ENCODE results near the gene USHBP1.

Gene USHBP1

DNA sequence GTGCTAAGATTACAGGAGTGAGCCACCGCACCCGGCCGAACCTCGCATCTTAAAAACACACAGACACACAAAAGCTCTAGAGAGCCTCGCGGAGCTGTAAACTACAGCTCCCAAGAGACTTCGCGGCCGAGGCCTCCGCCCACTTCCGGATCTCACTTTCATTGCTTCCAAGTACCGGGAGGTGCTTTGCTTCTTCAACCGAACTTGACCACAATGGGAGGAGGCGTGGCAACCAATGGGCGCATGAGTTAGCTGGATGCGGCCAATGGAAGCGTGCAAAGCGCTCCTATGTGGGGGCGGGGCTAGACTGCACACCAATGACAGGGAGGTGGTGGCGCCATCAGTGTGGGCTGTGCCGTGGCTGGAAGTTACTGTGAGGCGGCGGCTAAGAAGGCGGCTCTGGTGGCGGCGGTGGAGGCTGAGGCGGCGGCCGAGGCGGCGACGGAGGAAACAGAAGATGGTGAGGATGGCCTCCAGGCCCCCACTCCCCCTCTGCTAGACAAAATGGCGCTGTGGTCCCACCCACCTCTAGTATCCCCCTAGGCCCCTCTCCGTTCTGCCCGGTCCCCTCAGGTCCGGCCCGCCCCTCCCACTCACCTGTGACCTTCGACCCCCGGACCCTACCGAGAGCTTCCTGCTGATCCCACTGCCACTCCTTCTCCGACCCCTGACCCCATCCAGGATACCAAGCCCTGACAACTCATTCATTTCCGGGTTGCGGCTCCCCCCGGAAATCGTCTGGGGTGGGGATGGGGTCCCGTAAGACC, 44.8 kb upstream of the USHBP1 start, which contains the start of gene DDA1:
TSS of gene DDA1 (plus strand) at position 366 of the 767 bp plus-strand sequence. CDS start at position 458, 92 bp downstream.
- TF ChIP-seq, protein P1, sequence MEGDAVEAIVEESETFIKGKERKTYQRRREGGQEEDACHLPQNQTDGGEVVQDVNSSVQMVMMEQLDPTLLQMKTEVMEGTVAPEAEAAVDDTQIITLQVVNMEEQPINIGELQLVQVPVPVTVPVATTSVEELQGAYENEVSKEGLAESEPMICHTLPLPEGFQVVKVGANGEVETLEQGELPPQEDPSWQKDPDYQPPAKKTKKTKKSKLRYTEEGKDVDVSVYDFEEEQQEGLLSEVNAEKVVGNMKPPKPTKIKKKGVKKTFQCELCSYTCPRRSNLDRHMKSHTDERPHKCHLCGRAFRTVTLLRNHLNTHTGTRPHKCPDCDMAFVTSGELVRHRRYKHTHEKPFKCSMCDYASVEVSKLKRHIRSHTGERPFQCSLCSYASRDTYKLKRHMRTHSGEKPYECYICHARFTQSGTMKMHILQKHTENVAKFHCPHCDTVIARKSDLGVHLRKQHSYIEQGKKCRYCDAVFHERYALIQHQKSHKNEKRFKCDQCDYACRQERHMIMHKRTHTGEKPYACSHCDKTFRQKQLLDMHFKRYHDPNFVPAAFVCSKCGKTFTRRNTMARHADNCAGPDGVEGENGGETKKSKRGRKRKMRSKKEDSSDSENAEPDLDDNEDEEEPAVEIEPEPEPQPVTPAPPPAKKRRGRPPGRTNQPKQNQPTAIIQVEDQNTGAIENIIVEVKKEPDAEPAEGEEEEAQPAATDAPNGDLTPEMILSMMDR (IDR thresholded peaks at IDR 0.05; ENCODE audit: low read depth, low read length) = no peak
- DNase-seq (ENCODE audit: low read depth in 2 of 2) = peak; percentile 100
- peak within 1 kb of the TSS; percentile 95 to 97 for H3K4me3 ChIP-seq (replicated peaks in 1 of 2; ENCODE audit: low read depth in 2 of 2, low read length in 2 of 2)

DNA sequence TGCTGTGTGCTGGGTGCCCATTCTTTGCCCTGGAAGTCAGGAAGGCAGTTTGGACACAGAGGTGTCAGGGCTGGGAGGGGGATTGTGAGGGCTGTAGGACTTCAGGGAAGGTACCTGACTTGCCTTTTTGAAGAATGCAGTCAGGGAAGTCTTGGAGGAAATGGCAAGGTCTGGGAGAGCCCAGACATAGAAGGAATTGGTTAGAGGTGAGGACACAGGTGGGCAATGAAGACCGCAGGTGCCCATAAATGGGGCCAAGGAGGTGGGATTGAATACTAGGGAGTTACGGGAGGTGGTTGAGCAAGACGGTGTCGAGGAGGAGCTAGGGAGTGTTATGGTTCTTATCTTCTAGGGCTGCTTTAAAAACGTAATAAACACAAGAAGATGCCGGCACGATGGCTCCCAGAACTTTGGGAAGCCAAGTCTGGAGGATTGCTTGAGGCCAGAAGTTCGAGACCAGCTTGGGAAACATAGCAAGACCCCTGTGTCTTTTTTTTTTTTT, 43.4 kb upstream of the USHBP1 start:
- no peak overlapping the region for H3K4me3 ChIP-seq (replicated peaks in 1 of 2; ENCODE audit: low read depth in 2 of 2, low read length in 2 of 2)
- no peak for DNase-seq (ENCODE audit: low read depth in 2 of 2)
- TF ChIP-seq, protein P1 (IDR thresholded peaks at IDR 0.05; ENCODE audit: low read depth, low read length) = no peak

DNA sequence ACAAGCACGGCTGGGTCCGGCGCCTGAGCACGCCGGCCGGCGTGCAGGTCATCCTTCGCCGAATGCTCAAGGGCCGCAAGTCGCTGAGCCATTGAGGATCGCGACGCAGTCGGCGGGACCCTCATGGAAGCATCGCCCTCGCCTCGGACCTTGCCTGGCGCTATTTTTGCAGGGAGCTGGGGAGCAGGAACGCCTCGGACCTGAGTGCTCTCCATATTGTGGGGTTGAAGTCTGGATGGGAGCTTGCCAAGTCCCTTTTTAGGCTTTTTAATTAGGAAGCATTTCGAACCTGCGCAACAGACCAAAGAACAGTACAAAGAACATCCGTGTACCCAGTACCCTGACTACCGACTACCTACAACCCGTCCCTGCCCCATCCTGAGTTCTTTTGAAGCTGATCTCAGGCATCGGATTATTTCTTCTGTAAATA, 41.8 kb upstream of the USHBP1 start:
- H3K4me3 ChIP-seq (replicated peaks in 1 of 2; ENCODE audit: low read depth in 2 of 2, low read length in 2 of 2) = peak overlapping the region; percentile 77 to 81
- TF ChIP-seq, protein P1 (IDR thresholded peaks at IDR 0.05; ENCODE audit: low read depth, low read length) = no peak
- no peak for DNase-seq (ENCODE audit: low read depth in 2 of 2)

DNA sequence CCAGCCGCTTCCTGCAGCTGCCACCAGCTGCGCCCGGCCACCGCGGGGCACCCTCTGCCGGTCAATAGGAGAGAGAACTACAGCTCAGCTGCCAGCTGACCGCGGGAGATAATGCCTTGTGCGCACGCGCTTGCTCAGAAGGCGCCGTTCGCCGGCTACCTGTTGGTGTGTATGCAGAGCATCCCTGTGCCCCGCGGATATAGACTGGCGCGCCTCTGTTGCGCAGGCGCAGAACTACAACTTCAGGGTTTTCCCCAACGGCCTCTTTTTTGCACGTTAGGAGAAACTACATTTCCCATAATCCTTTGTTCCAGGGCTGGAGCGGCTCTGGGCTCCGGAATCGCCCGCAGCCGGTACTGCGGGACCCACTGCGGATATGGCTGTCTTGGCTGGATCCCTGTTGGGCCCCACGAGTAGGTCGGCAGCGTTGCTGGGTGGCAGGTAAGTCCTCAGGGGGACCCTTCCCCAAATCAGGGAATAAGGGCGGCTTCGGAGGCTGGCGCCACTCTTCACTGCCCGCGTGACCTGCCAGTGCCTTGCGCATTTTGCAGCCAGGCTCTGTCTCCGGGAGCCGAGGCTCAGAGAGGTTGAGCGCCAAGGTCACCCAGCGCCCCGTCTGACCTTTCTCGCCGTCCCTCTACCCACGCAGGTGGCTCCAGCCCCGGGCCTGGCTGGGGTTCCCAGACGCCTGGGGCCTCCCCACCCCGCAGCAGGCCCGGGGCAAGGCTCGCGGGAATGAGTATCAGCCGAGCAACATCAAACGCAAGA, 41.2 kb upstream of the USHBP1 start, which contains the start of gene MRPL34:
TSS of gene MRPL34 (plus strand) at position 356 of the 768 bp plus-strand sequence. CDS start at position 377, 21 bp downstream.
- TF ChIP-seq, protein P1 (IDR thresholded peaks at IDR 0.05; ENCODE audit: low read depth, low read length) = peak; percentile 81
- peak; percentile 99 for DNase-seq (ENCODE audit: low read depth in 2 of 2)
- H3K4me3 ChIP-seq (replicated peaks in 1 of 2; ENCODE audit: low read depth in 2 of 2, low read length in 2 of 2) = peak within 1 kb of the TSS; percentile 77 to 81

DNA sequence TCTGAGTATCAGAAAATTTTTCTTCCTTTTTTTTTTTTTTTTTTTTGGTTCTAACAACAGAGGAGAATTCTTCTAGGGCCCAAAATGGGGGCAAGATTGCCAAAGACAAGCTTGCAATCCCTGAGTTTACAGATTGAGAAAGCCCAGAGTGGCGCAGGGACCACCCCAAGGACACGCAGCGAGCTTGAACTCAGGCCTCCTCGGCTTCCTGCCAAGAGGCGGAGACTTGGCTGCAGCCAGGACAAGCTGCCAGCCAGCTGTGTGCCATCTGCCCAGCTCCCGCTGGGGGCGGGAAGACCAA, 40.6 kb upstream of the USHBP1 start:
- peak overlapping the region; percentile 77 to 81 for H3K4me3 ChIP-seq (replicated peaks in 1 of 2; ENCODE audit: low read depth in 2 of 2, low read length in 2 of 2)

More for the DNA sequence above, 40.6 kb upstream of the USHBP1 start:
- no peak for DNase-seq (ENCODE audit: low read depth in 2 of 2)
- TF ChIP-seq, protein P1 (IDR thresholded peaks at IDR 0.05; ENCODE audit: low read depth, low read length) = no peak
